ENCODE measurements around the gene NBR1. TPM values are rescaled to one million over a fixed set of nuclear protein-coding genes. Genes with fewer than 3 reads are reported as not detected.
"Not testable (repeated sequence)": the region's sequence is repeated elsewhere in the genome, so short reads cannot be mapped to it uniquely, and the experiment has no call there.

The NBR1 gene
- polyA plus RNA-seq (2013, experiment 1 of 2; ENCODE audit: insufficient read length) = 57.3 TPM
- 58.8 TPM for polyA plus RNA-seq (2013, experiment 2 of 2; ENCODE audit: insufficient read length)

DNA sequence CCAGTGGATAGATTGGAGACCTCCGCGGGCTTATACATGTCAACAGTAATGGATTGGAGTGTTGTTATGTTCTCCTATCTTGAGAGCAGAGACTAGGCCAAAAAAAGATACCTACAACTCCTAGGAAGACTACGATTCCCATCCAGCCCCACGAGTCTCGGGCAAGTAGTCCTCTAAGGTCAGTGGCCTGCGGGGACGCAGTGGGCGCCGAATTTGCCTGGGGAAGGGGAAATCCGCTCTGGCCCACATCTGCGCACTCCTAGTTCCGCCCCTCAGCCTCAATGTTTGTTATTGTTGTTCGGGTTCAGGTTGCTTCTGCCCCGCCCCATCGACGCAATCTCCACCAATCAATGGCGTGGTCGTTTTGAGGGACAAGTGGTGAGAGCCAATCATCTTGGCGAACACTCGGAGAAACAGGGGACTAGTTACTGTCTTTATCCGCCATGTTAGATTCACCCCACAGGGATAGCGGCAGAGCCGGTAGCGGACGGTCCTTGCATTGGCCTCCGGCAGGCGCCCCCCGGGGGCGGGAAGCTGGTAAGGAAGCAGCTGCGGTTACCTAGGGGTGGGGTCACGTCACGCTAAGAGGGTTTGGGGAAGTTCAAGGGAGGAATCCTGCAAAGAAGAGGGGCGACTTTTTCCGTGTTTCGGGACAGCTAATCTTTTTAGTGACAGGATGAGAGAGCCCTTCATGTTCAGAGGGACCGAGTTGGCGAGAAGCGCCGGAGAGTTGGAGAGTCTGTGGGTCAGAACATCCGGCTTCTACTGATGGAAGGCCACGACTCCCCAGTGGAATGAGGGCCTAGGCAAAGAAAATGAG is at the start of gene NBR1:
NBR1 (plus strand) TSS at position 449 of the 820 bp plus-strand sequence. CDS start 4,586 bp downstream, outside the sequence.
- DNase-seq = peak; percentile 98

- peak; percentile 99 for DNase-seq
Measured at GRCh38 chr17:43125133-43125966, 45.7 kb upstream of the NBR1 start, which contains the start of gene BRCA1. Gene BRCA1 (minus strand): TSS chr17:43125364. CDS start chr17:43124096, 1,268 bp downstream.

DNA sequence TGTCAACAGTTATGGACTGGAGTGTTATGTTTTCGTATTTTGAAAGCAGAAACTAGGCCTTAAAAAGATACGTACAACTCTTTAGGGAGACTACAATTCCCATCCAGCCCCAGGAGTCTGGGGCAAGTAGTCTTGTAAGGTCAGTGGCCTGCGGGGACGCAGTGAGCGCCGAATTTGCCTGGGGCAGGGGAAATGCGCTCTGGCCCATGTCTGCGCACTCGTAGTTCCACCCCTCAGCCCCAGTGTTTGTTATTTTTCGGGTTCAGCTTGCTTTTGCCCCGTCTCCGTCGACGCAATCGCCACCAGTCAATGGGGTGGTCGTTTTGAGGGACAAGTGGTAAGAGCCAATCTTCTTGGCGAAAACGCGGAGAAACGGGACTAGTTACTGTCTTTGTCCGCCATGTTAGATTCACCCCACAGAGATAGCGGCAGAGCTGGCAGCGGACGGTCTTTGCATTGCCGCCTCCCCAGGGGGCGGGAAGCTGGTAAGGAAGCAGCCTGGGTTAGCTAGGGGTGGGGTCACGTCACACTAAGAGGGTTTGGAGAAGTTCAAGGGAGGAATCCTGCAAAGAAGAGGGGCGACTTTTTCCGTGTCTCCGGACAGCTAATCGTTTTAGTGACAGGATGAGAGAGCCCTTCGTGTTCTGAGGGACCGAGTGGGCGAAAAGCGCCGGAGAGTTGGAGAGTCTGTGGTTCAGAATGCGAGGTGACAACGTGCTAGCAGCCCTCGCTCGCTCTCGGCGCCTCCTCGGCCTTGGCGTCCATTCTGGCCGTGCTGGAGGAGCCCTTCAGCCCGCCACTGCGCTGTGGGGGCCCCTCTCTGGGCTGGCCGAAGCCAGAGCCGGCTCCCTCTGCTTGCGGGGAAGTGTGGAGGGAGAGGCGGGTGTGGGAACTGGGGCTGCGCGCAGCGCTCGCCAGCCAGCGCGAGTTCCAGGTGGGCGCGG is 44.8 kb upstream of the NBR1 start:
- DNase-seq = peak; percentile 8

- no peak for DNase-seq
Measured at GRCh38 chr17:43126911-43127290, 44.1 kb upstream of the NBR1 start.

DNA sequence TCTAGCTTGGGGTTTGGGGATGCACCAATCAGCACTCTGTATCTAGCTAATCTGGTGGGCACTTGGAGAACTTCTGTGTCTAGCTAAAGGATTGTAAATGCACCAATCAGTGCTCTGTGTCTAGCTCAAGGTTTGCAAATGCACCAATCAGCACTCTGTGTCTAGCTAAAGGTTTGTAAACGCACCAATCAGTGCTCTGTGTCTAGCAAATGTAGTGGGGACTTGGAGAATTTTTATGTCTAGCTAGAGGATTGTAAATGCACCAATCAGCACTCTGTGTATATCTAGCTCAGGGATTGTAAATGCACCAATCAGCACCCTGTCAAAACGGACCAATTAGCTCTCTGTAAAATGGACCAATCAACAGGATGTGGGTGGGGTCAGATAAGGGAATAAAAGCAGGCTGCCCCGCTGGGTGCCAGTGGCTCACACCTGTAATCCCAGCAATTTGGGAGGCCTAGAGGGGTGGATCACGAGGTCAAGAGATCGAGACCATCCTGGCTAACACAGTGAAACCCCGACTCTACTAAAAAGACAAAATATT is 43.6 kb upstream of the NBR1 start:
- DNase-seq = not testable (repeated sequence)

DNA sequence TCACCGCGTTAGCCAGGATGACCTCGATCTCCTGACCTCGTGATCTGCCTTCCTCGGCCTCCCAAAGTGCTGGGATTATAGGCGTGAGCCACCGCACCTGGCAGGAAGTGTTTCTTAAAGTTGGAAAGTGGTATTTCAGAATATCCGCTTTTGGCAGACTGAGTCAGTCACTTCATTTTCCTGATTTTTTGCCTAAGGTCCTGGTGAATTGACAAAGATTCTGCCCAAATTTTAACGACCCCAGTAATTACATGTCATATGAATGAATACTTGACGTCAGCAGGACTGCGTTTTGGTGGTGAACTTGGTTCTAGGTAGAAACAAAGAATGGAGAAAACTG is 41.4 kb upstream of the NBR1 start:
- no peak for DNase-seq

GRCh38 chr17:43132117-43132516 is 38.9 kb upstream of the NBR1 start:
- DNase-seq = no peak

DNA sequence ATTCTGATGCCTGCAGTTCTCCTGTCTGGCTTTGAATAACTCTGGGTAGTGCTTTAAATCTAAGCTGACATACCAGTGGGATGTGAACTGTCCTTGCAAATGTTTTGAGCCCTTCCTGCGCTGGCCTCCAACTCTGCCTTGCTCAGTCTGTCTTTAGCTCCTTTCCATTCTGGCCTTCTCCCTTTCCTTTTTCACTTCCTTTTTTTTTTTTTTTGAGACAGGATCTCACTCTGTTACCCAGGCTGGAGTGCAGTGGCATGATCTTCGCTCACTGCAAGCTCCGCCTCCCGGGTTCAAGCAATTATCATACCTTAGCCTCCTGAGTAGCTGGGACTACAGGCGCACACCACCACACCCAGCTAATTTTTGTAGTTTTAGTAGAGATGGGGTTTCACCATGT is 37.6 kb upstream of the NBR1 start:
- DNase-seq = not testable (repeated sequence)

DNA sequence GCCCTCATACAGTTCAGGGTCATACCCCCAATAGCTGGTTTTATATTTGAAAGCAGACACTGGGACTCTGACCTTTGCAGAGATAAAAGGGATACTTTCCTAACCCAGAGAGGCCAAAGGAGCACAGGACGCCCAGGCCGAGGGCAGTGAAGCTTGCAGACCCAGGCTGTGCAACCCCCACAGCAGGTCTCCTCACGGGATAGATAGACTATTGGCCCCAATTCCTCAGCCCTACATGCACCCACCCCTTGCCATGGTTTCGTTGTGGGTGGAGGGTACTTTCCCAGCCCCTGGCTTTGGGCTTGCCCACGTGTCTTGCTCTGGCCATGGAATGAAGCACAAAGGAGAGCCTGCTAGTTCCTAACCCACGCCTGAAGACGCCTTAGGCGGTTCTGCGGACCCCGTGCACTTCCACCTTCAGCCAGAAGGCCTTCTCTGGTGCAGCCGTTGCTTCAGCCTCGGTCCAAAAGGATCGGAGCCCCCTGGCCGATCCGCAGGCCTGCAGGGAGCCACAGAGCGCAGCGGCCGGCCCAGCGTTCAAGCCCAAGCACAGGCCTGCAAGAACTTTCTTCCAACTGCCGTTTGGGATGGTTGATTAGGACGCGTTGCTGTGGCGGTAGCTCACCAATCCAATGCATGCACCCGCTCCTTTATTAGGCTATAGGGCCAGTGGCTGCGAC is 36.1 kb upstream of the NBR1 start:
- DNase-seq = no peak

GRCh38 chr17:43135454-43135819 is 35.6 kb upstream of the NBR1 start:
- DNase-seq = no peak

GRCh38 chr17:43136574-43136973 is 34.4 kb upstream of the NBR1 start:
- DNase-seq = not testable (repeated sequence)

- not testable (repeated sequence) for DNase-seq
Measured at GRCh38 chr17:43138531-43138930, 32.5 kb upstream of the NBR1 start.

DNA sequence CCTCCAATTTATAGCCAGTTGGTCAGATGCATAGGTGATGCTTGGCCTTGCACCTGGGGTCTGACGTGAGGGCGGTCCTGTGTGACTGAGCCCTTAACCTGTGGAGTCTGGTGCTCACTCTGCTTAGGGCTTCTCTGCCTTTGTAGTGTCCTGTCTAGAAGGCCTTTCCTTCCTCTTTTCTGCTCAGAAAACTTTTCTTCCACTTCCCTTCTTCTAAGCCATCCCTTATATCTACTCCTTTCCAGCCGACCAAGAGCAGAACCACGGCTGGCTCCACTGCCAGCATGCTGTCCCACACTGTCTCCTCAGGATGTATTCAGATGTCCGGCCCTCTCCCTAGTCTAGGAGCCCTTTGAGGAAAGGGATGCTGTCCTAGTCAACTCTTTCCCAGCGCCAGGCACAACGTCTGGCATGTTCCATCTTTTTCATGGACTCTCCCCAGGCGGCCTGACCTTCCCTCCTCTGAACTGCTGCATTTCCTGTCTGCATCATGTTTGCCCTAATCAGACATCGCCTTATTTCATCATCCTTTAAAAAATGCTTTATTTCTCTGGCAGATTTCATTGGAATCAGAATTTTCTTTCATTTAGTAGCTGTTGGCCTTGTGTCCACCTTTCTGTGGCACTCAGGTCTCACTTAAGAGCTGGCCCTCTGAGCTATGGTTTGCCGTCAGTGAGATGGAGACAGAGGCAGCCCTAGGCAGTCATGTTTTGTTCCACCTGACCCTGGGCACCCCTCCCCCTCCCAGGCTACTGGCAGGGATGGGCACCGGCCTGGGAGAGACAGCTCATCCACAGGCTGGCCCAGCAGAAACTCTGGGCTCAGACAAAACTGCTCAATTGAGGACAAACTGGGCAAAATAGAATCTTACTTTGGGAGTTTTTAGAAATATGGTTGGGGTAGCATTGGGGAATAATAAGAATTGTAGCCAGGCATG is 30.4 kb upstream of the NBR1 start:
- no peak for DNase-seq

- DNase-seq = no peak
Measured at GRCh38 chr17:43142153-43142552, 28.9 kb upstream of the NBR1 start.

DNA sequence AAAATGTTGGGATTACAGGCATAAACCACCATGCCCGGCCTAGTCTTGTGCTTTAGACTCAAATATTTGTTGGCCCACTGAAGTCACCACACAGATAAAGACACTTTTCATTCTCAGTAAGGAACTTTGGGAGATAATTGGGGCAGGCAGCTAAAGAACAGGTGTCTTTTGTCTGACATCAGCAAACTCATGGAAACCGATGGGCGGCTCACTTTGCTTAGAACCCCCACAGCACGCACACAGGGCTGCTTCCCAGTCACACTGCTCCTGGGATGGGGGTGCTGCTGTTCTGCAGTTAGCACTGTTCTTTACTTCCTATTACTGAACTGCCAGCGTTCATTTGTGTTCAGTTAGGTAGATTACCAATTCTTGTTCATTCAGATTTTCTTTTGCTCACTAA is 27.8 kb upstream of the NBR1 start:
- no peak for DNase-seq

DNA sequence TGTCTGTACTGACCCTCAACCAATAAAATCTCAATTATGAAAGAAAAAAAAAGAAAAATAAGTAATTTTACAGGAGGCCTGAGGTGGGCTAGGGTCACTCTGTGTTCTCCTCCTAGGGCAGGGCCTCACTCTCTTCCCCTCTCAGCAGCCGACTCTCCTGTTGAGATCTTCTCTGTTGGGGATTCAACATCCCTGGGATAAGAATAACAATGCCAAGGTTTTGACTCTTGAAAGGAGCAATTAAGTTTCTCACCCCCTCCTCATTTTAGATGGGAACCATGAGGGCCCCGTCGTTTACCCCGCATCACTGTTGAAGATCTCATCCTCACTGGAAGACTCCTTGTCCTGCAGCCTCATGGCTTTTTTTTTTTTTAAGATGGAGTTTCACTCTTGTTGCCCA is 24.4 kb upstream of the NBR1 start:
- no peak for DNase-seq

DNA sequence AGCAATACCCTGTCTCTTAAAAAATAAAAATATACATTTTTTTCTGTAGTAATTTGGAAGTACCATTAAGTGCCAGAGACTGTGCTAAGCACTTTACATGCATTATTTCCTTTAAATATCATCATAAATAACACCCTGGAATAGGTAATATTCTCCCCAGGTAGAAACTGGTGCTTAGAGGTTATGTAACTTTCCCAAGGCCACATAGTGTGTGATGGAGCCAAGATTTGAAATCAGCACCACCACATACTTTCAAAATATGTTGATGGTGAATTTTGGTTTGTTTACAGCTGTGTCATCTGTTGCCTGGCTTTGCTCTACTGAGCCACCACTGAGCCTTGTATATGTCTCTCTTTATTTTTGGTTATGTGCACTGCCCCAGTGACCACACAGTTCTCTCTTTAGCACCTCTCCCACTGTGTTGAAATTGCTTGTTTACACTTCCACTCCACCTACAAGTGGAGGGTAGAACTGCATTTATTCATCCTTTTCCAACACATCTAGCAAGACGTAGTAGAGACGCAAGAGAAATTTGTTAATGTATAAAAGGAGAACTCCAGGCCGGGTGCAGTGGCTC is 19.0 kb upstream of the NBR1 start:
- DNase-seq = no peak

- not testable (repeated sequence) for DNase-seq
Measured at GRCh38 chr17:43153197-43153835, 17.7 kb upstream of the NBR1 start.

- DNase-seq = no peak
Measured at GRCh38 chr17:43155666-43156065, 15.3 kb upstream of the NBR1 start.

Measured in fibroblast of skin of scalp (primary cell).